ENCODE measurements around the gene UBXN7.

- TF ChIP-seq EZH2 (IDR thresholded peaks at IDR 0.05; ENCODE audit: low read length, unreplicated experiment) (no peak), CTCF (conservative IDR thresholded peaks at IDR 0.05; ENCODE audit: low read depth, low read length) (no peak)
Measured at GRCh38 chr3:196360586-196360985, 71.6 kb downstream of the UBXN7 start.

Data from PC-3 (cell line).